A673 (cell line): Measurements from ENCODE around the gene CHRNE. TPM values are rescaled to one million over a fixed set of nuclear protein-coding genes. Genes with fewer than 3 reads are reported as not detected.

Experiments used
- BruUV-seq: library from RNA; stranded (reverse); fragments of 400-500 nt; replicated peaks from 2 replicates; lab custom pipeline; 2021; lab: Mats Ljungman, UMichigan
- CTCF ChIA-PET: fragments of 300-600 bp; sonication (Branson Sonifier 250); formaldehyde crosslinking; loops from one replicate; lab custom pipeline; 2022; ENCODE audit warnings: antibody characterized with exemption; lab: Charles Lee
- POLR2A ChIA-PET: fragments of 300-600 bp; sonication (Branson Sonifier 250); formaldehyde crosslinking; loops from one replicate; lab custom pipeline; 2022; ENCODE audit warnings: antibody characterized with exemption; ENCODE audit not compliant: low non-redundant PET; lab: Charles Lee
- DNase-seq: peaks from one replicate; pipeline ENCODE4 v3.0.0-alpha.2; 2015; ENCODE audit warnings: low spot score
- H3K27ac ChIP-seq: fragments of 200-600 bp; sonication (generic); 2 replicates; pipeline ENCODE4 v1.5.1; 2016; ENCODE audit warnings: mixed run types, low read depth, mild to moderate bottlenecking, mixed read lengths, antibody characterized with exemption, low read length; ENCODE audit not compliant: poor library complexity, severe bottlenecking
- H3K27me3 ChIP-seq: fragments of 200-600 bp; sonication (generic); replicated peaks from 2 replicates; pipeline ENCODE4 v1.6.1; 2017; ENCODE audit warnings: mixed run types, low read depth, mild to moderate bottlenecking, mixed read lengths, antibody characterized with exemption, low read length; ENCODE audit not compliant: insufficient read depth, poor library complexity
- H3K36me3 ChIP-seq: fragments of 200-600 bp; sonication (generic); 2 replicates; pipeline ENCODE4 v1.6.1; 2016; ENCODE audit warnings: mixed run types, mild to moderate bottlenecking, mixed read lengths, antibody characterized with exemption, low read length; ENCODE audit not compliant: insufficient read depth, poor library complexity, severe bottlenecking
- H3K4me1 ChIP-seq: fragments of 200-600 bp; sonication (generic); 2 replicates; pipeline ENCODE4 v1.6.1; 2017; ENCODE audit warnings: mixed run types, mild to moderate bottlenecking, mixed read lengths, antibody characterized with exemption, low read length; ENCODE audit not compliant: insufficient read depth, poor library complexity, severe bottlenecking
- H3K4me3 ChIP-seq: fragments of 200-600 bp; sonication (generic); 2 replicates; pipeline ENCODE4 v1.5.1; 2016; ENCODE audit warnings: low read depth, mixed run types, mild to moderate bottlenecking, mixed read lengths, low read length; ENCODE audit not compliant: poor library complexity, severe bottlenecking
- H3K9me3 ChIP-seq: fragments of 200-600 bp; sonication (generic); 2 replicates; pipeline ENCODE4 v1.6.1; 2016; ENCODE audit warnings: mixed run types, low read depth, mild to moderate bottlenecking, mixed read lengths, antibody characterized with exemption, low read length; ENCODE audit not compliant: poor library complexity, severe bottlenecking
- CTCF ChIP-seq: fragments of 300-800, 200-600 bp; sonication (generic); conservative IDR thresholded peaks from 2 replicates; pipeline ENCODE4 v1.5.1; 2017; ENCODE audit warnings: low read depth, mild to moderate bottlenecking, antibody characterized with exemption, low read length, moderate library complexity, mixed read lengths
- EZH2 ChIP-seq: fragments of 200-600 bp; sonication (generic); IDR thresholded peaks from 2 replicates; pipeline ENCODE4 v1.6.1; 2017; ENCODE audit warnings: borderline replicate concordance, low read depth, mild to moderate bottlenecking, mixed read lengths, antibody characterized with exemption, low read length; ENCODE audit not compliant: poor library complexity, severe bottlenecking
- intact Hi-C: fragments of 100-400 bp; cut with micrococcal nuclease; formaldehyde crosslinking; loops from one replicate; pipeline ENCODE4 v1.10.0; 2022; ENCODE audit not compliant: unreplicated experiment
- total RNA-seq: library from RNA; stranded (reverse); gene quantifications from 2 replicates; pipeline ENCODE4 v1.2.3, GENCODE V29; 2021

Gene CHRNE
- total RNA-seq, 1 experiment from 2014 or later: 0.21 TPM

DNA sequence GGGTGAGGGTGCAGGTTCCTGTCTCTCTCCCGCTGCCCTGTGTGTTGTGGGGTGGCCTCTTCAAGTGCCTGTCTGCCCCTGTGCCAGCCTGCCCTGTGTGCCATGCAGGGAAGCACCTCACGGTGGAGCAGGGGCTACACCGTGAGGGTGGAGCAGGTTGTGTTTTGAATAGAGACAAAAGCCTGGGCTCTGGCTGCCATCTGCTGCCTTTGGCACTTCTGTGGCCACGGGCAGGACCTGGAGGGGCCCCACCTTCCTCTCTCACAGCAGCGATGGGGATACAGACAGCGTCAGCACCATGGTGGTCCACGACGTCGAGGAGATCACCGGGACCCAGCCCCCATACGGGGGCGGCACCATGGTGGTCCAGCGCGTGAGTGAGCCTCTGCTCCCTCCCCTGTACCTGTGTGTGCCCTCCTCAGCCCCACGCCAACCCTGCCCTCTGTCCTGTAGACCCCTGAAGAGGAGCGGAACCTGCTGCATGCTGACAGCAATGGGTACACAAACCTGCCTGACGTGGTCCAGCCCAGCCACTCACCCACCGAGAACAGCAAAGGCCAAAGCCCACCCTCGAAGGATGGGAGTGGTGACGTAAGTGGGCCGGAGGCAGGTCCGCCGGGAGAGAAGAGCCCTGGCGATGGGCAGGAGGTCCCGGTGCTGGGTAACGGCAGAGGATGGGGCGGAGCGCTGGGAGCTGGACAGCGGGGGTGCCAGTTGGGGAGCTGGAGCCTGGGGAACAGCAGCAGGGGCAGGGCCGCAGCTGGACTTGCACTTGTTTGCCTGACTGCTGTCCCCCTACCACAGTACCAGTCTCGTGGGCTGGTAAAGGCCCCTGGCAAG, 9.0 kb downstream of the CHRNE start:
- Histone ChIP-seq H3K27me3 (no peaks in the 10 kb centered on the region), H3K4me3 (no peak overlapping the region), H3K9me3 (no peaks in the 10 kb centered on the region), H3K4me1 (peaks cover 3% of the 10 kb centered on the region), H3K36me3 (peaks cover 53% of the 10 kb centered on the region), H3K27ac (no peak overlapping the region)
- intact Hi-C loops: no loop called here
- POLR2A ChIA-PET: no interaction called here
- BruUV-seq: no TSS peak
- no peak for DNase-seq
- CTCF ChIA-PET: no interaction called here
- TF ChIP-seq EZH2 (no peak), CTCF (no peak)

- Histone ChIP-seq H3K36me3 (peaks cover 53% of the 10 kb centered on the region), H3K4me1 (no peaks in the 10 kb centered on the region), H3K4me3 (no peak overlapping the region), H3K27ac (no peak overlapping the region), H3K27me3 (no peaks in the 10 kb centered on the region), H3K9me3 (no peaks in the 10 kb centered on the region)
- BruUV-seq: no TSS peak
- intact Hi-C loops: no loop called here
- no peak for DNase-seq
- TF ChIP-seq CTCF (no peak), EZH2 (no peak)
- POLR2A ChIA-PET: no interaction called here
- CTCF ChIA-PET: no interaction called here
These were observed 9.6 kb downstream of the CHRNE start for GRCh38 chr17:4893272-4893671.

- Histone ChIP-seq H3K4me3 (no peak overlapping the region), H3K27ac (no peak overlapping the region), H3K36me3 (peaks cover 53% of the 10 kb centered on the region), H3K27me3 (no peaks in the 10 kb centered on the region), H3K4me1 (no peaks in the 10 kb centered on the region), H3K9me3 (no peaks in the 10 kb centered on the region)
- no TSS peak for BruUV-seq
- DNase-seq: no peak
- POLR2A ChIA-PET: no interaction called here
- CTCF ChIA-PET: no interaction called here
- intact Hi-C loops: no loop called here
- TF ChIP-seq EZH2 (no peak), CTCF (no peak)
These were observed 10.2 kb downstream of the CHRNE start for GRCh38 chr17:4892499-4893221.
